WTC11 (cell line): ENCODE data around the gene ADGRV1.

Source experiments
- CBFB ChIP-seq: sonication (generic); formaldehyde crosslinking; IDR thresholded peaks from 2 replicates; pipeline ENCODE4 v1.8.1; 2022; ENCODE audit warnings: mild to moderate bottlenecking, low read depth, missing genetic modification reagents
- FOXJ3 ChIP-seq: sonication (generic); formaldehyde crosslinking; IDR thresholded peaks from 2 replicates; pipeline ENCODE4 v1.9.0; 2021; ENCODE audit warnings: missing genetic modification reagents, mild to moderate bottlenecking, borderline replicate concordance
- PREB ChIP-seq: sonication (generic); formaldehyde crosslinking; IDR thresholded peaks from 2 replicates; pipeline ENCODE4 v1.8.1; 2022; ENCODE audit warnings: mild to moderate bottlenecking, missing genetic modification reagents, moderate library complexity, borderline replicate concordance
- TF ChIP-seq, protein P1 (sequence below): fragments of 200-600 bp; IDR thresholded peaks from 2 replicates; pipeline ENCODE4 v1.8.0; 2022; ENCODE audit warnings: antibody characterized with exemption

GRCh38 chr5:91016322-91016721, 457.7 kb downstream of the ADGRV1 start:
- TF ChIP-seq, protein P1, sequence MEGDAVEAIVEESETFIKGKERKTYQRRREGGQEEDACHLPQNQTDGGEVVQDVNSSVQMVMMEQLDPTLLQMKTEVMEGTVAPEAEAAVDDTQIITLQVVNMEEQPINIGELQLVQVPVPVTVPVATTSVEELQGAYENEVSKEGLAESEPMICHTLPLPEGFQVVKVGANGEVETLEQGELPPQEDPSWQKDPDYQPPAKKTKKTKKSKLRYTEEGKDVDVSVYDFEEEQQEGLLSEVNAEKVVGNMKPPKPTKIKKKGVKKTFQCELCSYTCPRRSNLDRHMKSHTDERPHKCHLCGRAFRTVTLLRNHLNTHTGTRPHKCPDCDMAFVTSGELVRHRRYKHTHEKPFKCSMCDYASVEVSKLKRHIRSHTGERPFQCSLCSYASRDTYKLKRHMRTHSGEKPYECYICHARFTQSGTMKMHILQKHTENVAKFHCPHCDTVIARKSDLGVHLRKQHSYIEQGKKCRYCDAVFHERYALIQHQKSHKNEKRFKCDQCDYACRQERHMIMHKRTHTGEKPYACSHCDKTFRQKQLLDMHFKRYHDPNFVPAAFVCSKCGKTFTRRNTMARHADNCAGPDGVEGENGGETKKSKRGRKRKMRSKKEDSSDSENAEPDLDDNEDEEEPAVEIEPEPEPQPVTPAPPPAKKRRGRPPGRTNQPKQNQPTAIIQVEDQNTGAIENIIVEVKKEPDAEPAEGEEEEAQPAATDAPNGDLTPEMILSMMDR, result no peak
- no peak for TF ChIP-seq PREB (CRISPR knock-in tag)
- no peak for TF ChIP-seq FOXJ3 (CRISPR knock-in tag)
- no peak for TF ChIP-seq CBFB (CRISPR knock-in tag)
